Measurements from ENCODE around the gene TCP11L2.

DNA sequence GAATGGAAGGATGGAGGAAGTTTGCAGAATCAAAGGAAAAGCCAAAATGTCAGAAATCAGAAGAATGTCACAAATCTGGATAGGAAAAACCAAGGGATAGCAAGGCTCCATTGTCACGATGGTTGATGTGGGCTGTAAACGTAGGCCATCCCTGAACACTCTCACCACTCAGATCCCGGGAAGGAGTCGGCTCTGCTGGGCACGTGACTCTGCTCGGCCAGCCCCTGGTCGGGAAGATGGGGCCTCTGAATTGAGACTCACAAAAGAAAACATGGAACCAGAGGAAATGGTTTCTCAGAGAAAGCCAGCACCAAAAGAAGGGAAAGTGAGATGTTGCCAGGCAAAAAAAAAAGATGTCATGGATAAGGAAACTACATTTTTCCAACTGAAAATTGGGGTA is 26.2 kb downstream of the TCP11L2 start:
- TF ChIP-seq, protein P1, sequence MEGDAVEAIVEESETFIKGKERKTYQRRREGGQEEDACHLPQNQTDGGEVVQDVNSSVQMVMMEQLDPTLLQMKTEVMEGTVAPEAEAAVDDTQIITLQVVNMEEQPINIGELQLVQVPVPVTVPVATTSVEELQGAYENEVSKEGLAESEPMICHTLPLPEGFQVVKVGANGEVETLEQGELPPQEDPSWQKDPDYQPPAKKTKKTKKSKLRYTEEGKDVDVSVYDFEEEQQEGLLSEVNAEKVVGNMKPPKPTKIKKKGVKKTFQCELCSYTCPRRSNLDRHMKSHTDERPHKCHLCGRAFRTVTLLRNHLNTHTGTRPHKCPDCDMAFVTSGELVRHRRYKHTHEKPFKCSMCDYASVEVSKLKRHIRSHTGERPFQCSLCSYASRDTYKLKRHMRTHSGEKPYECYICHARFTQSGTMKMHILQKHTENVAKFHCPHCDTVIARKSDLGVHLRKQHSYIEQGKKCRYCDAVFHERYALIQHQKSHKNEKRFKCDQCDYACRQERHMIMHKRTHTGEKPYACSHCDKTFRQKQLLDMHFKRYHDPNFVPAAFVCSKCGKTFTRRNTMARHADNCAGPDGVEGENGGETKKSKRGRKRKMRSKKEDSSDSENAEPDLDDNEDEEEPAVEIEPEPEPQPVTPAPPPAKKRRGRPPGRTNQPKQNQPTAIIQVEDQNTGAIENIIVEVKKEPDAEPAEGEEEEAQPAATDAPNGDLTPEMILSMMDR (IDR thresholded peaks at IDR 0.05) = no peak
- no peak for TF ChIP-seq POLR2A (IDR thresholded peaks at IDR 0.05)
